ENCODE measurements around the gene RPL22.

DNA sequence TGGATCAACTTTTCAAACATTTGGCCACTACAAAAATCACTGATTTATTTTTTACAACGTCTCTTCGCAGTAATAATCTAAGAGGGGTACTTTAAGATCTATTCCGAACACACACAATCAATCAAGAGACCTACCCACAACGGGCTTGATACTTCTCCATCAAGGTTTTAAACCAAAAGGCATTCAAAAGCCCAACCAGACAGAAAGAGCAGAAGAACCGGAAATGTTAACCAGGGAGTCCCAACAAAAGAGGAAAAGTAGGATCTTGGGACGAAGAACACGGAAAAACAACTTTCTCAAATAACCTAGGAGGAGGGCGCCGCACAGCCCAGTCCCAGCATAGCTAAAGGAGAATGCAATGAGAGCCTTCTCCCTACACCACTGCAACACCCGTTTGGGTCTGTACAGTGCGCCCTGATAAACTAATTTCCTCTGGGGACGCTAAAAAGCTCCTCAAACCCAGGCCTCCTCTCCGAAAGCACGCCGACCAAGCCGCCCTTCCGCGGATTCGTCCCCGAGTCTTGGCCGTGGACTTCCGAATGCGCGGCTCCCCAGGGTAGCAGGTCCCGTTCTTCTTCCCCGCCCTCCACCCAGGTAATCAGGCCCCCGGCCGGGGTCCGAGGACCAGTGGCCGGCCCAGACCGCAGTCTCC is 623 bp downstream of the RPL22 start:
- no peak for TF ChIP-seq CTCF (IDR thresholded peaks at IDR 0.05)
- TF ChIP-seq POLR2A (IDR thresholded peaks at IDR 0.05), result no peak

Measured in esophagus squamous epithelium (tissue), 4 donors.